Retinal pigment epithelial cell (primary cell): ENCODE data around the gene ANKS1B.

Experiments
- DNase-seq: peaks from one replicate; pipeline ENCODE4 v3.0.0-alpha.2; 2010; ENCODE audit warnings: low read depth
- H3K4me3 ChIP-seq: 2 replicates; pipeline ENCODE4 v1.5.1; 2011; ENCODE audit warnings: mild to moderate bottlenecking, low read length, control low read depth, moderate library complexity
- CTCF ChIP-seq: conservative IDR thresholded peaks from 2 replicates; pipeline ENCODE4 v1.5.1; 2011; ENCODE audit warnings: low read depth, low read length, control low read depth, inconsistent platforms

Gene ANKS1B

DNA sequence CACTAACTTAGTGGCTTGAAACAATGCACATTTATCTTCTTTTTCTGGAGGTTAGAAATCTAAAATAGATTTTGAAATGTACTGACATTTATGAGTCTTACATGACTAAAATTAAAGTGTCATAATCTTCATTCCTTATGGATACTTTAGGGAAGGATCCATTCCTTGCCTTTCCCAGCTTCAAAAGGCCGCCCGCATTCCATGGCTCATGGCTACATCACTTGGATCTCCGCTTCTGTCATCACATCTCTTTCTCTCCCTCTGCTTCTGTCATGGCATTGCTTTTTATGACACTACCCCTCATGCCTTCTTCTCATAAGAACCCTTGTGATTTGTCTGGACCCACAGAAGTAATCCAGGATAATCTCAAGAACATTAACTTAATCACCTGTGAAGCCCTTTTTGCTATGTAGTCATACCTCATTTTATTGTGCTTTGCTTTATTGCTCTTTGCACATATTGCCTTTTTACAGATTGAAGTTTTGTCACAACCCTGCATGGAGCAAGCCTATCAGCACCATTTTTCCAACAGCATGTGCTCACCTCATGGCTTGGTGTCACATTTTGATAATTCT is 270.7 kb downstream of the ANKS1B start:
- DNase-seq, result no peak
- no peak overlapping the region for H3K4me3 ChIP-seq
- TF ChIP-seq CTCF, result no peak

GRCh38 chr12:99712281-99712680 is 272.5 kb downstream of the ANKS1B start:
- DNase-seq, result no peak
- no peak overlapping the region for H3K4me3 ChIP-seq
- TF ChIP-seq CTCF, result no peak

DNA sequence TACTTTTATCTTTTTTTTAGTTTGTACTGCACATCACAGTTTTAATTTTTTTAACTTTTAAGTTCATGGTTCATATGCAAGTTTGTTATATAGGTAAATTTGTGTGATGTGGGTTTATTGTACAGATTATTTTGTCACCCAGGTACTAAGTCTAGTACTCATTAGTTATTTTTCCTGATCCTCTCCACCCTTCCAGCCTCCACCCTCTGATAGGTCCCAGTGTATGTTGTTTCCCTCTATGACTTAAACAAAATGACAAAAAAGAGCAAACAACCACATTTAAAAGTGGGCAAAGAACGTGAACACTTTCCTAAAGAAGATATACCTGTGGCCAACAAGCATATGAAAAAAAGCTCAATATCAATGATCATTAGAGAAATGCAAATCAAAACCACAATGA is 273.5 kb downstream of the ANKS1B start:
- H3K4me3 ChIP-seq, result no peak overlapping the region
- DNase-seq, result no peak
- TF ChIP-seq CTCF, result no peak

DNA sequence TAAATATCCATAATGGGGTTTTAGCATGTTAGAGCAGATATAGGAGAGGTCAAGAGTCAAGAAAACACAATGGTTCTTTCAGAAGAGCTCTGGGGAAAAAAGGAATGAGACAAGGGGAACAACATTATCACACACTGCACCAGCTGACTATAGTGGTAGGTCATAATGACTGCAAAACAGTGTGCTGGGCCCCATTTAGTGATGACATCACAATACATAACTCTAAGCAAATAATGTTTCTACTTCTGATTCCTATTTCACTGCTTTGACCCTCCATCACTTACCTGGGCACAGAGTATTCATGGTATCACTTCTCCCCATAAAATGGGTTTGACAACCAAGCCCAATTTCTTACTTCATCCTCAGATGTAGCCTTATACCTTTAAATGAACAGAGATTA is 275.1 kb downstream of the ANKS1B start:
- TF ChIP-seq CTCF, result no peak
- no peak for DNase-seq
- H3K4me3 ChIP-seq, result no peak overlapping the region

GRCh38 chr12:99709116-99709515 is 275.6 kb downstream of the ANKS1B start:
- no peak for TF ChIP-seq CTCF
- H3K4me3 ChIP-seq, result no peak overlapping the region
- DNase-seq, result no peak

GRCh38 chr12:99707883-99708282 is 276.9 kb downstream of the ANKS1B start:
- no peak for DNase-seq
- no peak for TF ChIP-seq CTCF
- H3K4me3 ChIP-seq, result no peak overlapping the region

DNA sequence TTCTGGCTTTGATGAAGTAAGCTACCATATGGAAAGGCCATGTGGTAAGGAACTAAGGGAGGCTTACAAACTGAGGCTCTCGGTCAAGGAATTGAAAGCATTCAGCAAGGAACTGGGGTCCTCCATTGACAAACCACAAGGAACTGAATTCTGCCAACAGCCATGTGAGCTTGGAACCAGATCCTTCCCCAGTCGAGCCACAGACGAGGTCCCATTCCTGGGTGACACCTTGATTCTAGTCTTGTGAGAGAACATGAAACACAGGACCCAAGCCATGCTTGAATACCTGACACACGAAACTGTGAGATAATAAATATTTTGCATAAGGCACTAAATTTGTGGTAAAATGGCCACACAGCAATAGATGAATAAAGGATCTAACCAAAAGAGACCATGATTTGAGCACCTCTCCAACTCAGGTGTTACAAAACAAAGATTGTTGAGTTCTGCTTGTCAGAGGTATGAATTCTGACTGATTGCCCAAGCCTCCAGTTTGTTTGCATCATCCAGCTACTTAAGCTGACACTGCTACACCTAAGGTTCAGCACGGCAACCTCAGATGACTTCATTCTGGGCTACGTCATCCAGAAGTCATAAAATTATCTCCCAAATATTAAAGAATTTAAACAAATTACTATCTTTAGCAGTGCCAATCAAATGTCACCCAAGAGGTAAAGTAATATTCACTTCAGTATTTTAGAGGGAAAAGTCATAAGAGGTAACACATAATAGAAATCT is 277.8 kb downstream of the ANKS1B start:
- no peak for TF ChIP-seq CTCF
- H3K4me3 ChIP-seq, result no peak overlapping the region
- DNase-seq, result no peak
